ENCODE measurements around the gene SBSN.

SBSN gene

DNA sequence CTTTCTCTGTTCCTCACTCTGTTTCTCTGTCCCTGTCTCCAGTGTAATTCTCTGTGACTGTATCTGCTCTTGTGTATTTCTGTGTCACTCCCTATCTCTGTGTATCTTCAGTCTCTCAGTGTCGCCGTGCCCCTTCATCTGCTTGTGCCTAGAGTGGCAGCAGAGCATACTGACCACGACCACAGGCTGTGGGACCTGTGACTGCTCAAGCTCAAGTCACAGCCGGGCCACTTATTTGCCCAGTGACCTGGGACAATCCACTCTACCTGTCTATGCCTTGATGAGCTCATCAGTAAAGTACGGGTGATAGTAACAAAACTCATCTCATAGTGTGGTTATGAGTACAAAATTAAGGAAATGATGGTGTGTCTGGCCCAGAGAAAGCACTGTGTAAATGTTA, 26.0 kb upstream of the SBSN start:
- DNase-seq: no peak

DNA sequence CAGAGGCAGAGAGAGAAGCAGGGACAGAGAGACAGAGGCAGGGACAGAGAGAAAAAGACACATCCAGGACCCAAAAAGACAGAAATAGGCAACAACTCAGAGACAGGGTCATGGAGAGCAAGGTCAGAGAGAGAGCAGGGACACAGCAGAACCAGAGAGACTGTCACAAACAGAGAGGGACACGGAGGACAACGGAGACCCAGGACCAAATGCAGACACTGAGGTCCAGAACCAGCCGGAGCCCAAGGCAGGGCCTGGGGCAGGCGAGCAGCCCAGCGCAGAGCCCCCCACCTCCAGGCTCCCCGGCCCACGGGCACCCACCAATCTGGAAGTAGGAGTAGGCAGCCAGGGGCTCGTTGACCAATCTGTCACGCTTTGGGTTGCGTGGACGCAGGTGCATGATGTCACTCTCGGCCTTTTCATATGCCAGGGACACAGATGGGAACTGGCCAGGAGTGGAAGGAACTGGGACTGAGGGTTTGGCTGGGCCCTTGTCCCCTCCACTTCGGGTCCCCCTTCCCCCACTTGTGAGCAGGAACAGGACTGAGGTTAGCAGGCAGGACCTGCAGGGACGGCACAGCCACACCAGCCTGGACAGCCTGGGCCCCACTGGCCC, 25.4 kb upstream of the SBSN start:
- no peak for DNase-seq

DNA sequence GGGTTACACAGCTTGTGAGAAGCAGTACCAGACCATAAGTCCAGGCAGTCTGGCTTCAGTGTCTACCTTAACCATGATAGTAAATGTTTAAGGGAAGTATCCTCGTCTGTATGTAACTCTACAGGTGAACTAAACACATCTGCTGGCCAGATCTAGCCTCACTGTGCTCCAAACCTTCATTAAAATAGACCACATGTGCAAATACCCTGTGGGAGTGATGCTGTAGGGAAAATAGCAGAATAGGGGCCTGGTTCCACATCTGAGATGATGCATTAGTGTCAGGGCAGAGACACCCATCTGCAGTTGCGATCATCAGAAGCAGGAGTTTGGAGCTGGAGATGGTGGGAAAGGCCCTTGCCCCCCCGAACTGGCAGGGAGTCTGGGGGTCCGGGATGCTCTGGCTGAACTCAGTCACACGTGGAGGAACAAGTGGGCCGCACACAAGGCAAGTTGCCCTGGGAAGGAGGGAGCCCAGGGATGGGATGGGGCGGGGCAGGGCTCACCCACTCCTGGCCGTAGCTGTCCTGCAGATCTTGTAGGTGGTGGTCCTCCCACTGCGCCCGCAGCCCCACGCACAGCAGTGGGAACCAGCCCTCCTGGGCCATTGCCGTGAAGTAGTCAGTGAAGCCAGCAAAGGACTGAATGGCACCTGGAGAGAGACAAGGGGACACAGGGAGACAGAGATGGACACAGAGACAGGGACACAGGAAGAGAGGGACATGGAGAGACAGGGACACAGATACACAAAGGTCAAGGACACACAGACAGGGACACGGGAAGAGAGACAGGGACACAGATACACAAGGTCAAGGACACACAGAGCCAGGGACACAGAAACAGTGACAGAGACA, 24.6 kb upstream of the SBSN start:
- DNase-seq: no peak

DNA sequence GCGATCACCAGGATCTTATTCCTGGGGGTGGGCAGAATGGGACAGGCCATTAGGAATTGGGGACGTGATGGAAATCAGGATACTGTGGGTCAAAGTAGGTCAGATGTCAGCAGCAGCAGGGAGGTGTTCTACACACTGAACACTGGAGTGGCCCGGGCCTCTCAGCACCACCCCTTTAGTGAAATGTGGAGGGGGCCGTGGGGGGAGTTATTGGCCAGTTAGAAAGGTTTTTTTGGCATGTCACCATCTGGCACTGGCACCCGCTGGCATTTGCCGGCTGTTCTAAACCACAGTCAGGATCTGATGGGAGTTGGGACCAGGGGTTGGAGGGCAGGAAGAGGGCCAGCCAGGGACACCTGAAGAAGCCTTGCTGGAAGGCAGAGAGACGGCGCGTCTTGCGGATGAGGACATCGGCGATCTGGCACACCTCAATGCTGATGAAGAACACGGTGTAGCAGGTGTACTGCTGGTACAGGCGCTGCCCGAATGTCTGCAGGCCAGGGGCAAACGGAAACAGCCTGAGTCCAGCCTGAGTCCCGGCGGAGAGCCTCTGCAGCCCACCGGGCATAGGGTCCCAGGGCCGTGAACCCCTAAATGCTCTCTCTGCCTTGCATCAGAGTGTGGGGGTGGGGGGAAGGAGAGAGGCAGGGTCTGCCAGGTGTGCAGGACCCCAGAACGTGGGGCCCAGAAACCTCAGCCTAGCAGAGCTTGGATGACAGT, 23.1 kb upstream of the SBSN start:
- DNase-seq: no peak

GRCh38 chr19:35549879-35550523, 21.9 kb upstream of the SBSN start:
- no peak for DNase-seq

- peak; percentile 75 for DNase-seq
Observed at GRCh38 chr19:35549174-35549788, 21.2 kb upstream of the SBSN start.

DNA sequence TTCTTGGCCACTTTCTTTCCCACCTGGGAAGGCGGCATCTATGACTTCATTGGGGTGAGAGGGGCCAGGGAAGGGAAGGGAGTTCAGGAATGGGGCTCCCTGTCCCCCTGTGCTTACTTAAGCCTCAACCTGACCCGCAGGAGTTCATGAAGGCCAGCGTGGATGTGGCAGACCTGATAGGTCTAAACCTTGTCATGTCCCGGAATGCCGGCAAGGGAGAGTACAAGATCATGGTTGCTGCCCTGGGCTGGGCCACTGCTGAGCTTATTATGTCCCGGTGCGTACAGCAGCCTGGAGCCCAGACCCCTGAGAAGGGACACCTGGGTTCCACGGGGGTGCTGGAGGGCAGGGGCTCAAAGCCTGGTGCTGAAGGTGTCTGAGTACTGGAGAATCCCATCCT, 18.4 kb upstream of the SBSN start:
- no peak for DNase-seq

- peak; percentile 89 for DNase-seq
Observed at GRCh38 chr19:35545855-35546381, 17.8 kb upstream of the SBSN start.

DNA sequence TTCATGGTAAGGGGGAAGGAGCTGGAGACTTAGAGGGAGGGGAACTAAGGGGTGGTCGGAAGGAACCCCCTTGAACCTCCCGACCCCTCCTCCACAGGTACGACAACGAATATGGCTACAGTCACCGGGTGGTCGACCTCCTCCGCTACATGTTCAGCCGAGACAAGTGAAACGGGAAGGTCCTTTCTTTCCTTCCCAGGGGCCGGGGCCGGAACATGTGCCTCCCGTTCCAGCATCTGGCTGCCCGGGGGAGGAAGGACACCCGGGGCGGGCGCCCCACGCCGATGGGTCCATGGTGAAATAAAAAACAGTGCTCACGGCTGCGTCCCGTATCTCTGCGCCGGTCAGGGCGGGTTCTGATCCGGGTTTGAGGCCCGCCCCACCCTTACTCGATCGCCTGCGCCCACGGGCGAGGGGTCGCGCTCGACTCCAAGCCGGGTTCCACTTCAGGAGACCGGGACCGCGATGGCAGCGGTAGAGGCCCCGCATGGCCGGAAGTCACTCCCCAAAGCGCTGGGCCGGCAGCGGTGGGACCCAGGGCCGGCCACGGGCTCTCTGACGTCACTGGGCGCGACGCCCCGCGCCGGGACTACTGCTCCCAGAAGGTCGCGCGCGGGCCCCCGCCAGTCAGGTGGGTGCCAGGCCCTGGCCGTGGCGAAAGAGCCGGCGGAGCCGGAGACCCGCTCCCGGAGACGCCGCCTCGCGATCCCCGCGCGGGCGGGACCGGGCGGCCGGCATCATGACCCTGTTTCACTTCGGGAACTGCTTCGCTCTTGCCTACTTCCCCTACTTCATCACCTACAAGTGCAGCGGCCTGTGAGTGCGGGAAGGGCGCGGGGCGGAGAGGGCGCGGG, 17.1 kb upstream of the SBSN start, which contains the start of gene TMEM147:
TSS of gene TMEM147 (plus strand) at position 626 of the 854 bp plus-strand sequence. CDS start at position 740, 114 bp downstream.
- peak; percentile 94 for DNase-seq

- no peak for DNase-seq
Observed at GRCh38 chr19:35544110-35544802, 16.1 kb upstream of the SBSN start.

- DNase-seq: no peak
Observed at GRCh38 chr19:35543280-35544109, 15.4 kb upstream of the SBSN start.

DNA sequence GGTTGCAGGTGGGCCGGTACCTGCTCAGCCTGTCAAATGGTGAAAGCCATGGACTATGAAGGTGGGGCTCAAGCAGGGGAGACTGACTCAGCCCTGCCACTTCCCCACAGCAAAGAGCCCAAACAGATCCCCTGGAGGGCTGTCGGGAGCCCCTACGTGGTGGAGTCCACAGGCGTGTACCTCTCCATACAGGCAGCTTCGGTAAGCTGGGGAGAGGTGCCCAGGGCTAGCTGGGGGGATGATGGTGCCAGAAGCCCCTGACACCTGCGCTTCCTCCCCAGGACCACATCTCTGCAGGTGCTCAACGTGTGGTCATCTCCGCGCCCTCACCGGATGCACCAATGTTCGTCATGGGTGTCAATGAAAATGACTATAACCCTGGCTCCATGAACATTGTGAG, 14.1 kb upstream of the SBSN start:
- no peak for DNase-seq

DNA sequence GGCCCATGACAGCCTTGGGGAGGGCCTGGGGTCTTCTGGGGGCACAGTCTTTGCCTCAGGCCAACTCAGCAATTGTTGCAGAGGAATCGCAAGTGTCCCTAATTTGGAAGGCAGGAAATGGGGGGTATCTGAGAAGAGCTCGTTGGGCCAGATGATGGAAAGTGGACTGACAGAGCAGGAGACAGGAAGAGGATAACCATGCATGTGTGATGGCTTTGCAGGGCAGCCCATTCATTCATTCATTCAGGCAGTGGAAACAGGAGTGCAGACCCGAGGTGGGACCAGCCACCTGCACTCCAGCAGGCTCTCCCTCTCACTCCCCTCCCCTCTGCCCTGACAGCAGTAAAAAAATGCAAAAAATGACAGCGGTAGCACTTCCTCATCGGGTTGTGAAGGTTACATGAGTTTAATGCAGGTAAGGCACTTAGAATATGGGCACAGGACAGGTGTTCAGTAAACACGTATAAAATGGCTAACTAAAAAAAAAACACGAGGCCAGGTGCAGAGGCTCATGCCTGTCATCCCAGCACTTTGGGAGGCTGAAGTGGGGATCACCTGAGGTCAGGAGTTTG, 12.3 kb upstream of the SBSN start:
- DNase-seq: no peak

DNA sequence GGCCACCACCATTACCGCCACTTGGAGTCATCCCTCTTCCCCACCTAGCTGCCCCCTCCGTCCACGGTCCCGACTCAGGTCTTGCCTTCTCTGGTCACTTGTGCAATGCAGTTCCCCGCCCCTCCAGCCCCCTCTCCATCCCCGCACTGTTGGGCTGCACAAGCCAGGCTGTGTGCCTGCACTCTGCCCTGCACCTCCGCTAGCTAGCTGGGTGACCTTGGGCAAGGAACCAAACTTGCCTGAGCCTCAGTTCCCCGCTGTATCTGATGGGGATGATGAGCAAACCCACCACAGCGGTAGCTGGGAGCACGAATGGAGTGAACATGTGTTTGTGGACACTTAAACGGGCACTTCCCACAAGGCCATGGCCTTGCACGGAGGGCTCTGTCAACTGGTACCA, 11.7 kb upstream of the SBSN start:
- DNase-seq: no peak

GRCh38 chr19:35539314-35539713, 11.2 kb upstream of the SBSN start:
- no peak for DNase-seq

DNA sequence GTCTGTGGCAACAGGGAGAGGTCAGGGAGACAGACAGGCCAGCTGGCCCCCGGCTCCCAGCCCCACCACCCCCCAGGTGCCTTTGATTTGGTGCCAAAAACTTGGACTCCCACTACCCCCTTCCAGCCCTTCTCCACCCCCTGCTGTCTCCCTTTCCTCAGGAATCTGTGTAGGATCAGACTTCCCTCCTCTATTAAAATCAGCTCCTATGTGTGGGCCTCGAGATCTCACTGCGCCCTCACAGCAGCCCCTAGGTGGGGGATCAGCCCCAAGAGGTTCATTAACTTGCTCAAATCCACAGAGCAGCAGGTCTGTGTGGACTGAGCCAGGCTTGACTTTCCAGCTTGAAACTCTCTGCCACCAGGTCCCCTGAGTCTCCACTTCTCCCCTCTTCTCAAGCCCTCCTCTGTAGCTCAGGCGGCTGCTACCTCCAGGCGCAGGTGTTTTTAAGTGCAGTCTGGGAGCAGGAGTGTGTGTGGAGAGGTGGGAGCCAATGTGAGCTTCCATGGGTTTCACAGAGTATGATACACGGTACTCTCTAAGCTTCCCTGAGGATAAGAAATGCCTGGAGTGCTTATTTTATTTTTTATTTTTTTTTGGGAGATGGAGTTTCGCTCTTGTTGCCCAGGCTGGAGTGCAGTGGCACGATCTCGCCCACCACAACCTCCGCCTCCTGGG, 6.8 kb upstream of the SBSN start:
- no peak for DNase-seq

DNA sequence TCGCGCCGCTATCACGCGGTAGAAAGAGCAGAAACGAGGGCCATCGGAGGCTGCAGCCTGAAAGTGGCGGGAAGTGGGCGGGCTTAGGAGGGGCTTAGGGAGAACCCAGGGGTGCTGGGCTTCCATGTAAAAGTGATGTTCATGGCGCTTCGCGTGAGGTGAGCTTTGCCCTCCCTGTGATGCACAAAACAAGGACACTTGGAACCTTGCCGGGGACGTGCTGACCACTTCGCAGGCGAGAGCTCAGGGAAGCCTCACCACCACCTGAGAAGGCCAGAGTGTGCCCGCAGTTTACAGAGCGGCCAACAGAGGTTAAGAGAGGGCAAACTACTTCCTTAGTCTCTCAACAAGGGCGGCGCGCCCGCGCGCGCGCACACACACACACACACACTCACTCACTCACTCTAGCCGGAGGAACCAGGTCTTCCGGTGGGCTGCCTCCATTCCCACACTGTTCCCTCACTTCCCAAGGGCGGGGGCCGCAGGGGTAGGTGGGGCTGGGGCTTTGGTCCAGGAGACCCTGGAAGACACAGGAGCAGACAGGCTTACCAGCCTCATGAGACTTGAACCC, 5.8 kb upstream of the SBSN start:
- peak; percentile 76 for DNase-seq

DNA sequence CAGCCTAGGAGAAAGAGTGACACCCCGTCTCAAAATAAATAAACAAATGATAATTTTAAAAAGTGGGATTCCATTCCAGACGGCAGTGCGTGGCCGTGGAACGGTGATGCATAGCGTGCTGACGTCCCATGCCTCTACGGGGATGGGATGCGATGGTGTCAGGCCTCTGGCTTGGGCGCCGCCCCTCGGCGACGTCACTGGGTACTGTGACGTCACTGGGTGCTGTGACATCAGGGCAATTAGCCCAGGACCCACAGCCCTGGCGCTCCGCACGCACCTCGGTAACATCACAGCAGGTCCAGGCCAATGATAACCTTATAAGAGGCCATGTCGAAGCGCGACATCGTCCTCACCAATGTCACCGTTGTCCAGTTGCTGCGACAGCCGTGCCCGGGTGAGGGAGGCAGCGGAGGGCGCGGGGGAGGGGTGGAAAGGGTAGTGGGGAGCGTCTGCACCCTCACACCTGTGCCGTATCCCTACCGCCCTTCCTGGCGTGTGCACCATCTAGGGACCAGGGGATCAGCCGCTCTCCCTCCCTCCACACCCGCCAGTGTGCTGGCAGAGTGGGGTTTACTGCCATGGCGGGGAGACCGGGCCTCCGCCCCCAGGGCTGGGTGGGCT, 5.2 kb upstream of the SBSN start, which contains the start of gene GAPDHS:
TSS of gene GAPDHS (plus strand) at position 256 of the 621 bp plus-strand sequence. CDS start at position 328, 72 bp downstream.
- DNase-seq: no peak

All from activated CD8-positive, alpha-beta memory T cell treated with anti-CD3 and anti-CD28 coated beads for 24 hours (primary cell).